Endothelial cell (in vitro differentiated cells): Measurements from ENCODE around the gene CD28. TPM values are rescaled to one million over a fixed set of nuclear protein-coding genes. Genes with fewer than 3 reads are reported as not detected.

Experiments
- DNase-seq: peaks from one replicate; pipeline ENCODE4 v3.0.0; 2021; ENCODE audit warnings: low spot score
- H3K27ac Mint-ChIP-seq: one replicate; pipeline ENCODE4 v1.8.0; 2021; ENCODE audit warnings: mixed read lengths, inconsistent platforms; ENCODE audit not compliant: unreplicated experiment
- H3K27me3 Mint-ChIP-seq: one replicate; pipeline ENCODE4 v1.8.0; 2021; ENCODE audit warnings: mild to moderate bottlenecking, moderate library complexity, mixed read lengths, inconsistent platforms; ENCODE audit not compliant: unreplicated experiment
- H3K36me3 Mint-ChIP-seq: one replicate; pipeline ENCODE4 v1.8.0; 2021; ENCODE audit warnings: mild to moderate bottlenecking, low read depth, mixed read lengths, inconsistent platforms; ENCODE audit not compliant: unreplicated experiment
- H3K4me1 Mint-ChIP-seq: one replicate; pipeline ENCODE4 v1.8.0; 2021; ENCODE audit warnings: mild to moderate bottlenecking, mixed read lengths, inconsistent platforms; ENCODE audit not compliant: unreplicated experiment
- H3K4me3 Mint-ChIP-seq: one replicate; pipeline ENCODE4 v1.8.0; 2021; ENCODE audit warnings: mild to moderate bottlenecking, mixed read lengths, inconsistent platforms; ENCODE audit not compliant: unreplicated experiment
- H3K9me3 Mint-ChIP-seq: one replicate; pipeline ENCODE4 v1.8.0; 2021; ENCODE audit warnings: mixed read lengths, inconsistent platforms; ENCODE audit not compliant: unreplicated experiment
- CTCF ChIP-seq: fragments of 200-600 bp; sonication (generic); IDR thresholded peaks from one replicate; pipeline ENCODE4 v1.5.0; 2021; ENCODE audit warnings: antibody characterized with exemption; ENCODE audit not compliant: unreplicated experiment
- total RNA-seq: library from RNA; stranded (reverse); fragmentation: NEBNext Ultra II Directional; extraction: Animal tissue kit (Norgen Biotek cat#: 25700); gene quantifications from one replicate; pipeline ENCODE4 v1.2.1, GENCODE V29; 2021; ENCODE audit not compliant: unreplicated experiment

The CD28 gene
- total RNA-seq, 1 donor from 2014 or later: not detected

- no peaks in the 10 kb centered on the region for H3K9me3 Mint-ChIP-seq
- DNase-seq: no peak
- H3K27ac Mint-ChIP-seq: no peak overlapping the region
- peaks cover 1% of the 10 kb centered on the region for H3K27me3 Mint-ChIP-seq
- no peak for TF ChIP-seq CTCF
- no peaks in the 10 kb centered on the region for H3K36me3 Mint-ChIP-seq
- H3K4me3 Mint-ChIP-seq: no peak overlapping the region
- H3K4me1 Mint-ChIP-seq: no peaks in the 10 kb centered on the region
Observed at GRCh38 chr2:203728321-203728720, 21.9 kb downstream of the CD28 start.

DNA sequence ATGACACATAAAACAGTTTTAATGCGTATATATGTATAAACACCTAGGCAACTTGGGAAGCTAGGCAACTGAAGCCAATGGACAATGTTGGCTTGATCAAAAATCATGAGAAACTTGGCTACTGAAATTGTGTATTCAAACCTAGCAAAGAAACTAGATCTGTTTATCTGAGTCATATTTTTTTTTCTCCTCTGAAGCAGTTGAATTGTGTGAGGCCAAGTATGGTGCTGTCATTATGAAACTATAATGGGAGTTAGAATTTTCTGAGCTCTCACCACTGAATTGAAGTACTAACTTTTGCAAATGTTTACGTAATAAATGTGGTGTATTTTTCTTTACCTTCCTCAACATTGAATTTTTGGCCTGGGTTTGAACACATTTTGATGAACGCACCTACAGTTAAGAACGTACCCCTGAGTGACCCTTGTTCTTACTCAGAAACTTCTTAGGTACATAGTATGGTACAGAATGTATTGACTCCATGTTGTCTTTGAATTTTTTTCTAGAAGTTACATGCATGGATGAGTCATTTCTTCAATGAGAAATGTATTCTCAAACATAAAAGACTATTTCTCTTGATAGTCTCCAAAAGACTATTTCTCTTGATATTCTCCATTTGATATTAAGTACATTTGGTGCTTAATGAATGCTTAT, 23.8 kb downstream of the CD28 start:
- no peaks in the 10 kb centered on the region for H3K9me3 Mint-ChIP-seq
- DNase-seq: no peak
- H3K27me3 Mint-ChIP-seq: peaks cover 1% of the 10 kb centered on the region
- TF ChIP-seq CTCF: no peak
- H3K27ac Mint-ChIP-seq: no peak overlapping the region
- H3K4me1 Mint-ChIP-seq: no peaks in the 10 kb centered on the region
- no peaks in the 10 kb centered on the region for H3K36me3 Mint-ChIP-seq
- H3K4me3 Mint-ChIP-seq: no peak overlapping the region

DNA sequence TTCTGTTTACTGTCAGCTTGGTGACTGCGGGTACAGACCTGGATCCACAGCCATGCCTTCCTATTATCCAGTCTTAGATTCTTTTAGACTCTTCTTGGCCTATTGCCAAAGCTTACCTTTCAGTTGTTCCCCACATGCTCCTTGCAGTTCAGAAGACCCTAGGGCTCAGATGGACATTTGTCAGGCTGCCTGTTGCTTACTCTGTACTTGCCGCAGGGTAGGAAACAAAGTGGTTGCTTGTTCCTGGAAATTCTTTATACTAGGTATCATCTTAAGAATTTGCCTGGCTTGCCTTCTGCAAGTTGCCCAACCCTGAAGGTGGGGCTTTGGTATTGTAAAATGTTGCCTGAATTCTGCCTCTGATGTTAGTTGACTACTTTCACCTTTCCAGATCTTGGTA, 24.4 kb downstream of the CD28 start:
- Mint-ChIP-seq H3K9me3 (no peaks in the 10 kb centered on the region), H3K4me1 (no peaks in the 10 kb centered on the region), H3K4me3 (no peak overlapping the region), H3K27me3 (peaks cover 1% of the 10 kb centered on the region), H3K36me3 (no peaks in the 10 kb centered on the region), H3K27ac (no peak overlapping the region)
- no peak for TF ChIP-seq CTCF
- no peak for DNase-seq

DNA sequence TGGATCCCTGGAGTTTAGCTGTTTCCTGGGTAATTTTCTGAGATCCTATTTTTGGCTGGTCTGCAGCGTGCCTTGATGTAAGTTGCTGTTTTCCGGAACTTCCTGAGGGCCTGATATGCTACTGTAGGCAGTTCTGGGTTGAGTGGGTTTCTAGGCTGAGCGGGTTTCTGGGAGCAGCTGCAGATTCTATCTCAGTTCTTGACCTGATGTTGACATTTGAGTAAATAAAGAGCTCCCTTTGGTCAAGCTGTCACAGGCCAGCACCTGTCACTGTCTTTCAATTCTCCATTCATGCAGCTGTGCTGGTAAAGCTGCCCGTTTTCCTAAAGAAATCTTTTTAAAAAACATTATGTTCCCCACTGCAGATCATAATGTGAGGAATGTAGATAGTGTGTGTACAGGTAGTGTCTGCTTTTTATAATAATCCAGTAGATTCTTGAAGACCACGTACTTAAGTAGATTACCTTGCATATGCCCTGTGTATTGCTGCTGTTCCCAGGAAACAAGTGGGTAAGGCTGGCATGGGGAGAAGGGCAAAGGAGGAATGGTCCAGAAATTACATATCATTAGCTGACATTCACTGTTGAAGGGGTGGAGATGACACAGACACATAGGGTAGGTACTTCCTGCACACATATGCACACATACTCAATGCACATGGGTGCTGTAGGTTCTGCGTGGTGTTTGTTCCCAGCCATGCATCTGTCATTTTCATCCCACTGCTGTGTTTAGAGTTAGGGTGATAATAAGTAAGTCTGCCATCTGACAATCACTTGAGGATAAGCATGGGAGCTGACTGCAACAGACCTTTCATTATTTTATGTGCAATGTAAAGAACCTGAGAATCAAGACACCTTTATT, 25.9 kb downstream of the CD28 start:
- no peaks in the 10 kb centered on the region for H3K36me3 Mint-ChIP-seq
- no peak overlapping the region for H3K27ac Mint-ChIP-seq
- no peaks in the 10 kb centered on the region for H3K4me1 Mint-ChIP-seq
- TF ChIP-seq CTCF: no peak
- no peak overlapping the region for H3K4me3 Mint-ChIP-seq
- DNase-seq: no peak
- H3K27me3 Mint-ChIP-seq: peaks cover 1% of the 10 kb centered on the region
- H3K9me3 Mint-ChIP-seq: no peaks in the 10 kb centered on the region

DNA sequence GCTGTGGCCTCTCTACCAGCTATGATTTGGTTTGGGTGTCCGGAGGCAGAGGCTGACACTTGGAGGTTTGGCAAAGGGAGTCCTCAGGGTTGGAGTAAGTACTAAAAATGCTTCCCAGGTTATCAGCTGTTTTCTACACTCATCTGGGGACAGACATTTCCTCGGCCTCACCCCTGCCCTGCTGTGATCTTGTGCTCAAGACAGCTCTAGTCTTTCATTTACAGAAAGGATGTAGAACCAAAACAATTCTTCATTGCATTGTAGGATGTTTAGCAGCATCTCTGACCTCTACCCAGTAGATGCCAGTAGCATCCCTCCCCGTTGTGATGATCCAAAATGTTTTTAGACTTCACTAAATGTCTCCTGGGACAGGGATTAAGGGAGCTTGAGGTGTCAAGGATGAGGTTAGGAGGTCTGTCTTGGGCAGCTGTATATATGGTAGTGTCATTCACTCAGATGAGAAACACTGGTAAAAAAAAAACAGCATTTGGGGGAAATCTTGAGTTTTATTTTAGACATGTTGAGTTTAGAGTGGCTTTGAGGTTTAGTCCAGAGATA, 26.6 kb downstream of the CD28 start:
- Mint-ChIP-seq H3K4me1 (no peaks in the 10 kb centered on the region), H3K27ac (no peak overlapping the region), H3K9me3 (no peaks in the 10 kb centered on the region), H3K4me3 (no peak overlapping the region), H3K36me3 (no peaks in the 10 kb centered on the region), H3K27me3 (peaks cover 1% of the 10 kb centered on the region)
- no peak for TF ChIP-seq CTCF
- no peak for DNase-seq
